NCI-H82 treated with DMSO at 0.1 percent for 48 hours (cell line): Measurements from ENCODE around the gene HS3ST3A1.

Experiments used
- DNase-seq: peaks from one replicate; lab custom pipeline; 2025; ENCODE audit not compliant: unreplicated experiment; lab: John Stamatoyannopoulos, UW

Gene HS3ST3A1

GRCh38 chr17:13457783-13458182 lies 143.9 kb downstream of the HS3ST3A1 start:
- DNase-seq, result no peak
